Gastroesophageal sphincter (tissue), 3 donors: ENCODE results near the gene SMIM35.

ENCODE experiments used
- EP300 ChIP-seq: sonication (generic); formaldehyde crosslinking; IDR thresholded peaks from one replicate; pipeline ENCODE4 v1.6.1; 2017; ENCODE audit warnings: antibody characterized with exemption, mild to moderate bottlenecking
- POLR2AphosphoS5 ChIP-seq: sonication (generic); formaldehyde crosslinking; IDR thresholded peaks from one replicate; pipeline ENCODE4 v1.6.1; 2017; ENCODE audit warnings: antibody characterized with exemption
- TF ChIP-seq, protein P1 (sequence below), 4 experiments: fragments of 200-600 bp in 2 of 4; fragments of 450-650 bp in 2 of 4; sonication (generic) in 1 of 4; IDR thresholded peaks; one replicate each; pipeline ENCODE4 v1.5.1; 2017 to 2019; ENCODE audit warnings: antibody characterized with exemption in 4 of 4, mild to moderate bottlenecking in 2 of 4, moderate library complexity in 2 of 4

DNA sequence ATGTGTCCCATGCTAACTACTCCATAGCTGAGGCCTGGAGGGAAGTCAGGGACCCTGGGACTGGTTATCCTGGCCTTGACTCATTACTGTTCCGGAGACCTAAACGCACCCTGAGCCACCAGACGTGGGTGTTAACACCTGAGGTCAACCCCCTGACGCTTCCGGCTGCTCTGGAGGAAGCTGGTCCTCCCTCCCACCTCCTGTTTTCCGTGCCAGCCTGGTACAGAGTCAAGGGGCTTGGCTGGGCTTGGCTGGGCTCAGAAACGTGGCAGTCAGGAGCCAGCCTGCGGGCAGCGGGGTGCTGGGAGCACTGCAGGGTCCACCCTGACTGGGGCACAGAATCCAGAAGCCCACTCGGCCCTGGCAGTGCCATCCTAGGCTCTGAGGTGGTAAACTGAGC is 7.3 kb downstream of the SMIM35 start:
- TF ChIP-seq, protein P1, sequence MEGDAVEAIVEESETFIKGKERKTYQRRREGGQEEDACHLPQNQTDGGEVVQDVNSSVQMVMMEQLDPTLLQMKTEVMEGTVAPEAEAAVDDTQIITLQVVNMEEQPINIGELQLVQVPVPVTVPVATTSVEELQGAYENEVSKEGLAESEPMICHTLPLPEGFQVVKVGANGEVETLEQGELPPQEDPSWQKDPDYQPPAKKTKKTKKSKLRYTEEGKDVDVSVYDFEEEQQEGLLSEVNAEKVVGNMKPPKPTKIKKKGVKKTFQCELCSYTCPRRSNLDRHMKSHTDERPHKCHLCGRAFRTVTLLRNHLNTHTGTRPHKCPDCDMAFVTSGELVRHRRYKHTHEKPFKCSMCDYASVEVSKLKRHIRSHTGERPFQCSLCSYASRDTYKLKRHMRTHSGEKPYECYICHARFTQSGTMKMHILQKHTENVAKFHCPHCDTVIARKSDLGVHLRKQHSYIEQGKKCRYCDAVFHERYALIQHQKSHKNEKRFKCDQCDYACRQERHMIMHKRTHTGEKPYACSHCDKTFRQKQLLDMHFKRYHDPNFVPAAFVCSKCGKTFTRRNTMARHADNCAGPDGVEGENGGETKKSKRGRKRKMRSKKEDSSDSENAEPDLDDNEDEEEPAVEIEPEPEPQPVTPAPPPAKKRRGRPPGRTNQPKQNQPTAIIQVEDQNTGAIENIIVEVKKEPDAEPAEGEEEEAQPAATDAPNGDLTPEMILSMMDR (IDR thresholded peaks at IDR 0.05), result no peak
- TF ChIP-seq POLR2AphosphoS5 (no peak), EP300 (no peak)
